ENCODE measurements around the gene LDB1.

GRCh38 chr10:102065561-102066398, 54.4 kb downstream of the LDB1 start:
- TF ChIP-seq CTCF (IDR thresholded peaks at IDR 0.05; ENCODE audit: extremely low read depth in 1 of 2, insufficient read depth in 1 of 2, low read depth in 1 of 2, low read length in 2 of 2) = no peak
- TF ChIP-seq POLR2A (IDR thresholded peaks at IDR 0.05; ENCODE audit: low read depth, low read length) = no peak
- no peak for TF ChIP-seq EZH2 (IDR thresholded peaks at IDR 0.05; ENCODE audit: borderline replicate concordance, low read depth, low read length, severe bottlenecking)
- no peak for TF ChIP-seq POLR2AphosphoS5 (IDR thresholded peaks at IDR 0.05; ENCODE audit: insufficient read depth, low read depth, low read length)
- TF ChIP-seq MAX (IDR thresholded peaks at IDR 0.05; ENCODE audit: insufficient read depth, insufficient read length) = no peak

Data from endothelial cell of umbilical vein (primary cell).